Gastroesophageal sphincter (tissue), 4 donors: Measurements from ENCODE around the gene PLEKHM2. TPM values are rescaled to one million over a fixed set of nuclear protein-coding genes. Genes with fewer than 3 reads are reported as not detected.
A peak's percentile ranks its signal among the peaks of the same experiment; 100 is the strongest.

Source experiments
- ATAC-seq: fragments of 150-250 bp; one replicate; pipeline ENCODE4 v1.9.1; 2016; ENCODE audit warnings: mild to moderate bottlenecking, moderate library complexity
- H3K27ac ChIP-seq, 4 donors: fragments of 200-600 bp; sonication (generic) in 3 of 4; 1 replicate in 3 of 4; 2 replicates in 1 of 4; pipeline ENCODE4 v1.5.1; 2016 to 2019
- H3K27me3 ChIP-seq: fragments of 200-600 bp; sonication (generic); one replicate; pipeline ENCODE4 v1.5.1; 2019
- H3K36me3 ChIP-seq, 2 donors: fragments of 200-600 bp; sonication (generic); one replicate each; pipeline ENCODE4 v1.5.1; 2019; ENCODE audit warnings: control low read depth in 1 of 2
- H3K4me1 ChIP-seq, 3 donors: fragments of 200-600 bp; sonication (generic); 1 replicate in 2 of 3; 2 replicates in 1 of 3; pipeline ENCODE4 v1.5.1; 2016 to 2019; ENCODE audit warnings: control low read depth in 2 of 3
- H3K4me3 ChIP-seq, 2 donors: fragments of 200-600 bp; sonication (generic); one replicate each; pipeline ENCODE4 v1.5.1; 2019; ENCODE audit warnings: mild to moderate bottlenecking in 1 of 2, moderate library complexity in 1 of 2
- H3K9me3 ChIP-seq, 3 donors: fragments of 200-600 bp; sonication (generic); one replicate each; pipeline ENCODE4 v1.5.1; 2017 to 2019; ENCODE audit warnings: control low read depth in 2 of 3
- EP300 ChIP-seq: sonication (generic); formaldehyde crosslinking; IDR thresholded peaks from one replicate; pipeline ENCODE4 v1.6.1; 2017; ENCODE audit warnings: antibody characterized with exemption, mild to moderate bottlenecking
- POLR2A ChIP-seq, 2 donors: fragments of 450-650 bp; IDR thresholded peaks; one replicate each; pipeline ENCODE4 v1.6.1; 2017; ENCODE audit warnings: antibody characterized with exemption in 2 of 2, mild to moderate bottlenecking in 2 of 2, moderate library complexity in 1 of 2
- POLR2AphosphoS5 ChIP-seq: sonication (generic); formaldehyde crosslinking; IDR thresholded peaks from one replicate; pipeline ENCODE4 v1.6.1; 2017; ENCODE audit warnings: antibody characterized with exemption
- WGBS, 2 donors: methylation state at CpG; one replicate each; pipeline ENCODE4 v1.1.5; 2018; ENCODE audit warnings: low coverage in 1 of 2; 5-methylcytosine and 5-hydroxymethylcytosine counted together
- total RNA-seq, 4 donors: library from RNA; depleted of rRNA; stranded (reverse); fragments of >200 nt; gene quantifications; one replicate each; pipeline ENCODE4 v1.1.0, GENCODE V29; 2016
- TF ChIP-seq, protein P1 (sequence below), 4 experiments: fragments of 200-600 bp in 2 of 4; fragments of 450-650 bp in 2 of 4; sonication (generic) in 1 of 4; IDR thresholded peaks; one replicate each; pipeline ENCODE4 v1.5.1; 2017 to 2019; ENCODE audit warnings: antibody characterized with exemption in 4 of 4, mild to moderate bottlenecking in 2 of 4, moderate library complexity in 2 of 4

The PLEKHM2 gene
- total RNA-seq, 4 donors from 2014 or later: 32.1 to 65.2 (median 41.8) TPM

DNA sequence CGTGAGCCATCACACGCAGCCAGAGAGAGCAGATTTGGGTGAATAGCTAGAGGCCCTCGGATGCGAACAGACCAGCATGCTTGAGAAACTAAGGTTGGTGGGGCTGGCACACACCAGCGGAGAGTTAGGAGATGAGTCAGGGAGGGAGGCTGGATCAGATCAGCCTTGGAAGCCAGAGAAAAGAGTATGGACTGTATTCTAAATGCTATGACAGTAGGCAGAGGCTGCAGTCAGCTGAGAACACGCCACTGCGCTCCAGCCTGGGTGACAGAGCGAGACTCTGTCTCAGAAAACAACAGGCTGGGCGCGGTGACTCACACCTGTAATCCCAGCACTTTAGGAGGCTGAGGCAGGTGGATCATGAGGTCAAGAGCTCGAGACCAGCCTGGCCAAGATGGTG, 4.0 kb upstream of the PLEKHM2 start:
- no peak for ATAC-seq
- H3K36me3 ChIP-seq: no peaks in the 10 kb centered on the region

DNA sequence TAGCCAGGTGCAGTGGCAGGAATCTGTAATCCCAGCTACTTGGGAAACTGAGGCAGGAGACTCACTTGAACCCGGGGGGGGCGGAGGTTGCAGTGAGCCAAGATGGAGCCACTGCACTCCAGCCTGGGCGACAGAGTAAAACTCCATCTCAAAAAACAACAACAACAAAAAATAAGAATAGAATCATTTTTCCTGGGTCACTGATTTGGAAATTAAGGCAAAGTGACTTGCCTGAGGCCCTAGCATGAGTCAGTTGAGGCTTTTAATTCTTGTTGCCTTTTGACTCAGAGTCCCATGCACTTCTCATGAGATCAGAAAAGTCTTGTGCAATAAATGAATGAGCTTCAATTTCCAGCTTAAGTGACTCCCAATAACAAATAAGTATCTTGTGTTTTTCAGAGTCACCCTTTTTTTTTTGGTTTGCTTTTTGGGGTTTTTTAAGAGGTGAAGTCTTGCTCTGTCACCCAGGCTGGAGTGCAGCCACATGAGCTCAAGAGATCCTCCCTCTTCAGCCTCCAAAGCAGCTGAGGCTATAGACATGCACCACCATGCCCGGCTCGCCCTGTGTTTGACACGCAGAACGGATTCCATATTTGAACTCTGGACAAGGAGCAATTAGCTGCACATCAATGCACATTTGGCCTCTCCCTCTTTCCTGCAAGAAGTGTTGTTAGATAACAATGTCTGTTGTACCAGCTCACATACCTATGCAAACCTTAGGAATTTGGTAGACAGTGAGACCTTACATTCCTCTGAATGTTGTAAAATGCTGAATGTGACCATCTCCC, 3.4 kb upstream of the PLEKHM2 start:
- peaks cover 0 to 19% (median 3%) of the 10 kb centered on the region in 3 donors for H3K4me1 ChIP-seq
- H3K27ac ChIP-seq: peak overlapping the region in 2 of 4 donors; percentile 63 to 99
- no peaks in the 10 kb centered on the region for H3K36me3 ChIP-seq
- no peak for TF ChIP-seq EP300
- no peak for TF ChIP-seq POLR2AphosphoS5
- TF ChIP-seq, protein P1, sequence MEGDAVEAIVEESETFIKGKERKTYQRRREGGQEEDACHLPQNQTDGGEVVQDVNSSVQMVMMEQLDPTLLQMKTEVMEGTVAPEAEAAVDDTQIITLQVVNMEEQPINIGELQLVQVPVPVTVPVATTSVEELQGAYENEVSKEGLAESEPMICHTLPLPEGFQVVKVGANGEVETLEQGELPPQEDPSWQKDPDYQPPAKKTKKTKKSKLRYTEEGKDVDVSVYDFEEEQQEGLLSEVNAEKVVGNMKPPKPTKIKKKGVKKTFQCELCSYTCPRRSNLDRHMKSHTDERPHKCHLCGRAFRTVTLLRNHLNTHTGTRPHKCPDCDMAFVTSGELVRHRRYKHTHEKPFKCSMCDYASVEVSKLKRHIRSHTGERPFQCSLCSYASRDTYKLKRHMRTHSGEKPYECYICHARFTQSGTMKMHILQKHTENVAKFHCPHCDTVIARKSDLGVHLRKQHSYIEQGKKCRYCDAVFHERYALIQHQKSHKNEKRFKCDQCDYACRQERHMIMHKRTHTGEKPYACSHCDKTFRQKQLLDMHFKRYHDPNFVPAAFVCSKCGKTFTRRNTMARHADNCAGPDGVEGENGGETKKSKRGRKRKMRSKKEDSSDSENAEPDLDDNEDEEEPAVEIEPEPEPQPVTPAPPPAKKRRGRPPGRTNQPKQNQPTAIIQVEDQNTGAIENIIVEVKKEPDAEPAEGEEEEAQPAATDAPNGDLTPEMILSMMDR (IDR thresholded peaks at IDR 0.05): no peak
- no peak for TF ChIP-seq POLR2A (IDR thresholded peaks at IDR 0.05)
- 71 to 95% methylated on average over 1 to 3 of the region's 7 CpGs for WGBS, 2 donors
- peak; percentile 70 for ATAC-seq
- no peak overlapping the region for H3K4me3 ChIP-seq
- H3K27me3 ChIP-seq: no peaks in the 10 kb centered on the region
- no peaks in the 10 kb centered on the region for H3K9me3 ChIP-seq

More for the DNA sequence above, 4.0 kb upstream of the PLEKHM2 start:
- Histone ChIP-seq H3K4me3 (no peak overlapping the region), H3K4me1 (peaks cover 0 to 12% (median 3%) of the 10 kb centered on the region in 3 donors), H3K27me3 (no peaks in the 10 kb centered on the region), H3K9me3 (no peaks in the 10 kb centered on the region), H3K27ac (peak overlapping the region in 2 of 4 donors; percentile 63 to 99)
- 81% methylated on average over 11 of the region's 11 CpGs; no CpG with 5 or more reads in 1 of the 2 donors for WGBS, 2 donors
- no peak for TF ChIP-seq POLR2AphosphoS5
- TF ChIP-seq POLR2A (IDR thresholded peaks at IDR 0.05): no peak
- no peak for TF ChIP-seq EP300

DNA sequence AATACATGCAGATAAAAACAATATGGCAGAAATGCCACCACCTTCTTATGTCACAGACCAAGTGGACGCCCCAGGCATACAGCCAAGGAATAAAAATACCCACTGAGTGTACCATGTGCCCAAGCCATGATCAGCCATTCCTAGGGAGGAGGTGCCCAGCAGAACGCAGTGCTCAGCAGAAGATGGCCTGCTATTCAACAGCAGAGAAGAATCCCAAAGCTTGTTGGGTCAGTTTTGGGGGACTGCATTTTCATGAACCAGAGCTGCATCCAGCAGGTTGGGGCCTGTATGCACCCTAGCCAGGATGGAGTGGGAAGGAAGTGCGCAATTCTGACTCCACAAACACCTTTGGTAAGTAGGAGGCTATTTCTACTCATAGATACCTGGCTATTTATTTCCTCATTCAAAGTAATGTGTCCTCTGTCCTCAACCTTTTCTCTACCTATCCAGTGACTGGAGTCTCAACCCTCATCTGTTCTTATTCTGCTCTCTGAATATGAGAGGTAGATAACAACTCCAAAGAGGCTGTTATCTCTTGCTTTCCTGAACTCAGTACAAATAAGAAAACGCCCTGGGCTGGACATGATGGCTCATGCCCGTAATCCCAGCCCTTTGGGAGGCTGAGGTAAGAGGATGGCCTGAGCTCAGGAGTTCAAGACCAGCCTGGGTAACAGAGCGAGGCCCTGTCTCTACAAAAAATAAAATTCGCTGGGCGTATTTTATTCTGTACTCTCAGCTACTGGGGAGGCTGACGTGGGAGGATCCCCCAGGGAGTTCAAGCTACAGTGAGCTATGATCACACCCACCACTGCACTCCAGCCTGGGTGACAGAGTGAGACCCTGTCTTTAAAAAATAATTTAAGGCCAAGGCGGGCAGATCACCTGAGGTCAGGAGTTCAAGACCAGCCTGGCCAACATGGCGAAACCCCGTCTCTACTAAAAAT, 2.5 kb upstream of the PLEKHM2 start:
- peaks cover 0 to 27% (median 3%) of the 10 kb centered on the region in 3 donors for H3K4me1 ChIP-seq
- no peak overlapping the region for H3K4me3 ChIP-seq
- no peak for ATAC-seq
- TF ChIP-seq POLR2AphosphoS5 (no peak), POLR2A (IDR thresholded peaks at IDR 0.05) (no peak), EP300 (no peak)
- TF ChIP-seq, protein P1 (IDR thresholded peaks at IDR 0.05): no peak
- 85 to 92% methylated on average over 4 to 5 of the region's 12 CpGs for WGBS, 2 donors
- H3K27ac ChIP-seq: peak overlapping the region in 2 of 4 donors; percentile 53 to 99
- no peaks in the 10 kb centered on the region for H3K27me3 ChIP-seq
- H3K36me3 ChIP-seq: no peaks in the 10 kb centered on the region
- no peaks in the 10 kb centered on the region for H3K9me3 ChIP-seq

DNA sequence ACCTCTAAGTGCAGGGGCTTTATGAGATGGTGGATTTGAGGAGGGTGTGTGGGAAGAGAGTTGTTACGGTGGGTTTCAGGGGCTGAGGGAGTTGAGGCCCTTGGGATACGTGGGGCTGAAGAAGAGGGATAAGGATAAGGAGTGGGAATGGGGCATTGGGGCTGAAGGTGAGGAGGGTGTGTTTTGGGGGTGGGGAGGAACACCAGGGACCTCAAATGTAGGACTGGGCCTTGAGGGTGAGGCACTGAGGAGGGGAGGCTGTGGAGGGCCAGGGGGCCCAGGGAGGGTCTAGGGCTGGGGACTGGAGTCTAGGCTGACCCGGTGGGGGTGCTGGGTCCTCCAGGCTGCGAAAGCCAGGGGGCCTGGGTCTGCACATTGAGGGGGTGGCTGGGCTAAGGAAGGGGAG, 1.2 kb upstream of the PLEKHM2 start:
- WGBS, 2 donors: 84 to 92% methylated on average over 3 to 4 of the region's 4 CpGs
- Histone ChIP-seq H3K36me3 (no peaks in the 10 kb centered on the region), H3K4me1 (peaks cover 0 to 39% (median 3%) of the 10 kb centered on the region in 3 donors), H3K9me3 (no peaks in the 10 kb centered on the region), H3K27me3 (no peaks in the 10 kb centered on the region), H3K4me3 (no peak overlapping the region), H3K27ac (peak overlapping the region in 3 of 4 donors; percentile 84 to 99 (median 95))
- TF ChIP-seq EP300: no peak
- TF ChIP-seq, protein P1 (IDR thresholded peaks at IDR 0.05): no peak
- no peak for TF ChIP-seq POLR2AphosphoS5
- no peak for TF ChIP-seq POLR2A (IDR thresholded peaks at IDR 0.05)
- ATAC-seq: no peak
